EH (cell line): ENCODE measurements around the gene POMC.
A peak's percentile ranks its signal among the peaks of the same experiment; 100 is the strongest.
"Not testable (repeated sequence)": the region's sequence is repeated elsewhere in the genome, so short reads cannot be mapped to it uniquely, and the experiment has no call there.

ENCODE experiments used
- DNase-seq: peaks from one replicate; pipeline ENCODE4 v3.0.0-alpha.2; 2015; ENCODE audit warnings: low read depth

Gene POMC

GRCh38 chr2:25176541-25177181 lies 8.3 kb upstream of the POMC start:
- no peak for DNase-seq

GRCh38 chr2:25176138-25176537 lies 7.8 kb upstream of the POMC start:
- DNase-seq = no peak

- DNase-seq = no peak
These were observed 5.9 kb upstream of the POMC start for GRCh38 chr2:25174192-25174861.

GRCh38 chr2:25173719-25174118 lies 5.3 kb upstream of the POMC start:
- no peak for DNase-seq

- DNase-seq = no peak
These were observed 2.5 kb upstream of the POMC start for GRCh38 chr2:25170888-25171287.

GRCh38 chr2:25169073-25169470 lies 692 bp upstream of the POMC start:
- no peak for DNase-seq

- DNase-seq = peak; percentile 9
These were observed 2.1 kb downstream of the POMC start for GRCh38 chr2:25165992-25166875.

- no peak for DNase-seq
These were observed 3.8 kb downstream of the POMC start for GRCh38 chr2:25164561-25164960.

- not testable (repeated sequence) for DNase-seq
These were observed 6.3 kb downstream of the POMC start for GRCh38 chr2:25162061-25162460.

GRCh38 chr2:25161055-25161781 lies 7.2 kb downstream of the POMC start:
- no peak for DNase-seq

- no peak for DNase-seq
These were observed 8.0 kb downstream of the POMC start for GRCh38 chr2:25160376-25160775.

- DNase-seq = peak; percentile 13
These were observed 8.4 kb downstream of the POMC start for GRCh38 chr2:25159949-25160348.

GRCh38 chr2:25158096-25158852 lies 10.1 kb downstream of the POMC start:
- no peak for DNase-seq

GRCh38 chr2:25155401-25155800 lies 13.0 kb downstream of the POMC start:
- DNase-seq = no peak

- DNase-seq = no peak
These were observed 16.7 kb downstream of the POMC start for GRCh38 chr2:25151718-25152117.

- DNase-seq = not testable (repeated sequence)
These were observed 17.4 kb downstream of the POMC start for GRCh38 chr2:25150993-25151392.

- no peak for DNase-seq
These were observed 18.7 kb downstream of the POMC start for GRCh38 chr2:25149646-25150045.

- DNase-seq = no peak
These were observed 21.5 kb downstream of the POMC start for GRCh38 chr2:25146896-25147295.

GRCh38 chr2:25145803-25146202 lies 22.6 kb downstream of the POMC start:
- no peak for DNase-seq

- DNase-seq = no peak
These were observed 27.3 kb downstream of the POMC start for GRCh38 chr2:25141120-25141519.

- DNase-seq = not testable (repeated sequence)
These were observed 27.8 kb downstream of the POMC start for GRCh38 chr2:25140535-25140934.
